HL-60/S4 treated with retinoic acid at 250 ng/mL for 4 days and 3 days (cell line): ENCODE measurements around the gene PTTG1IP2.
"Not testable (repeated sequence)": the region's sequence is repeated elsewhere in the genome, so short reads cannot be mapped to it uniquely, and the experiment has no call there.

Experiments
- in situ Hi-C: fragments of 300-500 bp; cut with MboI; formaldehyde crosslinking; loops from 2 replicates; pipeline ENCODE4 v1.7.0; 2022; ENCODE audit warnings: low sequenced_read_pairs

The PTTG1IP2 gene

GRCh38 chr7:90469554-90469953, at the start of gene PTTG1IP2:
Gene PTTG1IP2, plus strand, starts transcription at chr7:90469639. Its CDS starts 148 bp downstream, at chr7:90469787.
- in situ Hi-C loops, result no loop called here

GRCh38 chr7:90421651-90422050, 47.8 kb upstream of the PTTG1IP2 start:
- in situ Hi-C loops, result no loop called here

GRCh38 chr7:90424720-90425119, 44.7 kb upstream of the PTTG1IP2 start:
- in situ Hi-C loops, result loop anchor here (25.0 kb wide), 1 partner anchor 262 kb away; the partner anchor contains the start of gene STEAP1

- in situ Hi-C loops, result loop anchor here (25.0 kb wide), 1 partner anchor 263 kb away; the partner anchor contains the start of gene STEAP1
These were observed 44.1 kb upstream of the PTTG1IP2 start for GRCh38 chr7:90425376-90425775.

GRCh38 chr7:90430614-90431460, 38.6 kb upstream of the PTTG1IP2 start:
- in situ Hi-C loops, result loop anchor here (25.0 kb wide), 1 partner anchor 269 kb away; the partner anchor contains the start of gene STEAP1

- in situ Hi-C loops, result loop anchor here (25.0 kb wide), 1 partner anchor 270 kb away; the partner anchor contains the start of gene STEAP1
These were observed 36.7 kb upstream of the PTTG1IP2 start for GRCh38 chr7:90432752-90433151.

- in situ Hi-C loops, result loop anchor here (25.0 kb wide), 1 partner anchor 271 kb away; the partner anchor contains the start of gene STEAP1
These were observed 36.2 kb upstream of the PTTG1IP2 start for GRCh38 chr7:90433221-90433620.

- in situ Hi-C loops, result loop anchor here (25.0 kb wide), 1 partner anchor 283 kb away; the partner anchor contains the start of gene STEAP1
These were observed 23.8 kb upstream of the PTTG1IP2 start for GRCh38 chr7:90445633-90446032.

GRCh38 chr7:90446137-90446899, 23.1 kb upstream of the PTTG1IP2 start:
- in situ Hi-C loops, result loop anchor here (25.0 kb wide), 1 partner anchor 284 kb away; the partner anchor contains the start of gene STEAP1

GRCh38 chr7:90453259-90453891, 16.1 kb upstream of the PTTG1IP2 start:
- in situ Hi-C loops, result no loop called here

- in situ Hi-C loops, result no loop called here
These were observed 15.5 kb upstream of the PTTG1IP2 start for GRCh38 chr7:90453931-90454330.

GRCh38 chr7:90455163-90456030, 14.0 kb upstream of the PTTG1IP2 start:
- in situ Hi-C loops, result no loop called here

- in situ Hi-C loops, result no loop called here
These were observed 11.3 kb upstream of the PTTG1IP2 start for GRCh38 chr7:90458104-90458503.

GRCh38 chr7:90459888-90460287, 9.6 kb upstream of the PTTG1IP2 start:
- in situ Hi-C loops, result no loop called here

GRCh38 chr7:90461219-90461618, 8.2 kb upstream of the PTTG1IP2 start:
- in situ Hi-C loops, result no loop called here

- in situ Hi-C loops, result not testable (repeated sequence)
These were observed 6.2 kb upstream of the PTTG1IP2 start for GRCh38 chr7:90463151-90463628.

GRCh38 chr7:90465816-90466215, 3.6 kb upstream of the PTTG1IP2 start:
- in situ Hi-C loops, result no loop called here

- in situ Hi-C loops, result no loop called here
These were observed 3.5 kb downstream of the PTTG1IP2 start for GRCh38 chr7:90472805-90473540.

- in situ Hi-C loops, result no loop called here
These were observed 4.4 kb downstream of the PTTG1IP2 start for GRCh38 chr7:90473814-90474213.
